HG03354 (cell line): ENCODE data around the gene TRIM7.

ENCODE experiments used
- ATAC-seq: cut with Tn5 transposase; IDR thresholded peaks from one replicate; pipeline ENCODE4 v1.9.1; 2021; ENCODE audit warnings: mild to moderate bottlenecking; ENCODE audit not compliant: unreplicated experiment, poor library complexity, severe bottlenecking

TRIM7 gene

DNA sequence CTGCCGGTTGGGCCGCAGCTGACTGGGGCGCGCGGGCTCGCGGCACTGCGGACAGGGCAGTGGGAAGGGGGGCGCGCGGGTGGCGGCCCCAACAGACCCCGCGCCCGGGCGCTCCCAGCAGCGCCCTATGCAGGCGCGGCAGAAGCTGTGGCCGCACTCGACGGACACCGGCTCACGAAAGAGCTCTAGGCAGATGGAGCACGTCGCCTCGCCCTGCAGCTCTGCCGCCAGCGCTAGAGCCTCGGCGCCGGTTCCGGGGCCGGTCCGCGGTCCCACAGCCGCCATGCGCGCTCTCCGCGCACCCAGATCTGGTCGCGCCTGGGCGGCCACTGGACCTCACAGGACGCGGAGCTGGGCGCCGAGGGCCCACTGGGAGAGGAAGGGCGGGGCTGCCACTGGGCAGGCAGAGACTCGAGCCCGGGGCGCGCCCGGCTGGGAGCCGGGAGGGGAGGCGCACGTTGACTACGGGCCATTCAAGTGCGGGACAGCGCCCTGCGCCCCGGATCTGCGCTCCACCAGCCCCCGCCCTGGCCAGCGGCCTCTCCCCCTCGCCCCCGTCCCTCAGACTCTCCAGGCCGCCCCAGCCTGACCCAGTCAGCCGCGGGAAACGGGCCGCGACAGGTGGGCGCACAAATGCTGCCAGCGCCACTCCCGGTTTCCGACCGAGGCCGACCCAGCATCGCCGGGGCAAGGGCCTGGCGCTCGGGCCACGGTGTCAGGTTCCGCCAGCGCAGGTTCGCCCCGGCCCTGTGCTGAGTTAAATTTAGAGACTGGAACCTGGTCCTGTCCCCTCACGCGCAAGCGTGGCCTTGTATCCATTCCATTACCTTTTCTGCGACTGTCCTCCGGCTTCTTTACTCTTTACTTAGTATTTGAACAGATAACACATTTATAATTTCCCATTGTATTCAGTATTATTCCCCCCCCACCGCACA, at the start of gene TRIM7:
TSS of gene TRIM7 (minus strand) at position 371 of the 935 bp plus-strand sequence. CDS start at position 285, 86 bp downstream.
- no peak for ATAC-seq

DNA sequence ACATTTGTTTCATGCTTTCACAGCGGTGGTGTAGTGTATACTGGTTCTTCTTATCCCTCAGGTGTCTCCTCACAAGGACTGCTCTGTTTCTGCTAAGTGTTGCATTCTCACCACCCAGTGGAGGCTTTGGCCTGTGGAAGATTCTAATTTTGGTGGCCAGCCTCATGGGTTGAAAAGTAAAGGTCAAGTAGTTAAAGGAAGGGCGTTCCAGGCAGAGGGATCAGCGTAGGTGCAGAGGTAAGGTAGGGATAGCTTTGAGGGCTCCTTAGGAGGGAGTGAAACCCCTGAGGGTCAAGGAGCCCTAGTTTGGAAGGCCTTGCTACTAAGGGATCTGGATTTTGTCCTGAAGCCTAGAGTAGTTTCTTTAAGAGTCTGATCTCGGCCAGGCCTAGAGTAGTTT, 43.3 kb upstream of the TRIM7 start:
- ATAC-seq, result no peak

DNA sequence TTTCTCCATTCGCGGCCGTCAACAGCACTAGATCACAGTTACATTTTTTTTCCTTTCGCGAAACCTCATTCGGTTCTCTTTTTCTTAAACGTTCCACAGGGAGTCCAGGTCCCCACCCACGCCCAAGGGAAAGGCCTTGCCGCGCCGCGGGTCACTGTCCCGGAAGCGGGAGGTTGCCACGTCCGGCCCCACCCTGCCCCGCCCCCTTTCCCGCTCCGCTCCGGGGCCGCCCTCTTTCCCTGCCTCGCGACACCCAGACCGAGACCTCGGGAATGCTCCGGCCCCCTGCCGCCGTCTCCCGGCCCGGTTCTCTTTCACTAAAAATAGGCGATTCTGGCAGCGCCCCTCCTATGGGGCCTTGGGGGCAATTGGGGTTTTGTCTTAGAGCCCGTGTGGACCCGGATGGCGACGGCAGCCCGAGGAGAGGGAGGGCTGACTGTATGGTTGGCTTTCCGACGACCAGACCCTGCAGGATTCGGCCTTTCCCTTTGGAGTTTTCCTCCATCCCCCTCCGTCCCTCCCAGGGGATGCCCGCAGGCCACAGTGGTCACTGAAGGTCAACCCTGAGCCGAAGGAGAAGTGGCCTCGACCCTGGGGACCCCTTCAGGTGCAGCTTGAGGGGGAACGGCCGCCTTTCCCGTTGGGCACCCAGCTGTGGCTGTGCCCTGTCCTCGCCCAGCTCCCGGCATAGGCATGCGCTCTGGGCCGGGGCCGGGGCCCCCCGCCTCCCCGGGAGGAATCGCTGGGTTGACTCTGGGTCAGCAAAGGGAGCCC, 41.5 kb upstream of the TRIM7 start:
- ATAC-seq, result peak; percentile 44

DNA sequence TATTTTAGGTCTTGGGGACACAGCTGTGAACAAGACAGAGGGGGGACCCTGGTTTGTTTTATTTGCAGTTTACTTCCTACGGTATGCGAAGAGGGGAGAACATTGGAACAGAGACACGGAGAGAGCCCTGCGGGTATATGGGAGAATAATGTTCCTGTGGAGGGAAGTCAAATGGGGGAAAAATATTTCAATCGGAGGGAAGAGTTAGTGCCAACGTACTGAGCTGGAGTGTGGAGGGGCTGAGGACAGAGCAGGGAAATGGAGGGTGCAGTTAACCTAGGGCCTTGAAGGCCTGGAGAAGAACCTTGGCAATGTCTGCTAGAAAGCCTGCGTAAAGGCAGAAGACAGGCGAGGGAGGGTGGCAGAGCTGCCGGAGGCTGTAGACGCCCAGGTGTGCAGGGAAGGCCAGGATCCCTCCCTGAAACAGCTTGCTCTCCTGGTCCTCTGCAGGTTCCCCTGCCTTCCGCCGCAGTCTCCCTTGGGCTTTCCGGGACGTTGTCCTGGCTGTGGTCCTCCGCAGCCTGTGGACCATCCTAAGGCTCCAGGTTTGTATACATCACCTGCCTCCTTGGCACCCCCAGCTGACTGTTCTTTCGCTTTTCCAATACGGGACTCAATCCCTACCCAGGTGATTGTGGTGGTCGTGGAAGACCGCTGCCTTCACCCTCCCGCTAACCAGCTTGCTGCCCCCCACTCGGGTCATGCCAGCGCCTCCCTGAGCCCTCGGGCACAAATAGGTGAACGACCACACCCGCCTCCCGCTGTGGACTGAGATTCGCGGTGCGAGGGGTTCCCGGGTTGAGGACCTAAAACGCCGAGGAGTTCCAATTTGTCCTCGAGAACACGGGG, 40.7 kb upstream of the TRIM7 start:
- ATAC-seq, result peak; percentile 3

DNA sequence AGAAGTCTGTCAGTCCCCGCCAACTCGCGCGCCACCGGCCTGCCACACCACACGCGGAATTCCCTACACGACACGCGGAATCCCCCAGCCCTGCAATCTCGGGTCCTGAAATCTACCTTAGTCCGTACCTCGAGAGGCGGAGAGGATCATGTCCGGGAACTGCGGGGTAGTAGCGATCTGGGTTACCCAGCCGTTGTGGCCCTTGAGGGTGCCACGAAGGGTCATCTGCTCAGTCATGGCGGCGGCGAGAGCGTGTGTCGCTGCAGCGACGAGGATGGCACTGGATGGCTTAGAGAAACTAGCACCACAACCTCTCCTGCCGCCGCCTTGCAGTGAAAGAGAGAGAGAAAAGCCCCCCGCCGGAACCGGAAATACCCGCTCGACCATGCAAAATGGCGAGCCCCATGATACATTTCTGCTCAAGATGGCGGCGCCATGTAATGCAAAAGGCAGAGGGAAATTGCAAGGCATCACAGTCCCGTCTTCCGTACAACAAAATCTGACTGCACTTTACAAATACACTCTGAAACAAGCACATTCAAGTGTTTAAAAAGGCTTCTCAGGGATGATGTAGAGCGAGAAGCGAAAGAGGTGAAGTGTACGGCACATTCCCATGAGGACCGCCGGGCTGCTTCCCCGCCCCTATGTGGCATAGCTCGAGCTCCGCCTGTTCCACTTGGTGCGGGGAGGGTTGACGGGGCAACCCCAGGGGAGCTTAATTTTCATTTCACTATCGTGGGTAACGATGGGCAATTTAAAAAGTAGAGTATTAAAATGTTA, 38.8 kb upstream of the TRIM7 start, which contains the start of gene RACK1:
TSS of gene RACK1 (minus strand) at position 343 of the 780 bp plus-strand sequence. CDS start at position 237, 106 bp downstream.
- peak; percentile 64 for ATAC-seq

DNA sequence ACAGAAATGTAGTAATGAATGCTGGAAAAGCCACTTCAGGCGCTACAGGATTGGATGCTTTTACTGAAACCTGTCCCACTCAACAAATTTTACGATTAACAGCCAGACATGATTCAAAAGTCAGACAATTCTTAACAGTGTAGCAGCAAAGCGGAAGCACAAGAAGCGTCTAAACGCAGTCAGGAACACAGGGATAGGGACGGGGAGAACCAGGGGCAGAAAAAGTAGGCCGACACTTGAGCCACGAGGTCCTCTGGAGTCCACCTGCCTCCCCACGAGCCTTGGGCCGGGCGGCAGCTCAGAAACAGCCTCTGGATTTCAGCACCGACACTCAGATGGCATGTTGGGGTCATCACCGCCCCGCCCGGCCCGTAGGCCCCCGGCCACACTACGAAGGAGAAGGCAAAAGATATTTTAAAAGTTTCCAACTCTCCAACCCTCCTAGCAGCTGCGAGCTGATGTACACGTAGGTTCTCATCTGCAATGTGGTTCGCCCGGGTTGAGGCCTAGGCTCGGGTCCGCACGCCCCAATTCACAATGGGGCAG, 38.1 kb upstream of the TRIM7 start:
- ATAC-seq, result peak; percentile 2

DNA sequence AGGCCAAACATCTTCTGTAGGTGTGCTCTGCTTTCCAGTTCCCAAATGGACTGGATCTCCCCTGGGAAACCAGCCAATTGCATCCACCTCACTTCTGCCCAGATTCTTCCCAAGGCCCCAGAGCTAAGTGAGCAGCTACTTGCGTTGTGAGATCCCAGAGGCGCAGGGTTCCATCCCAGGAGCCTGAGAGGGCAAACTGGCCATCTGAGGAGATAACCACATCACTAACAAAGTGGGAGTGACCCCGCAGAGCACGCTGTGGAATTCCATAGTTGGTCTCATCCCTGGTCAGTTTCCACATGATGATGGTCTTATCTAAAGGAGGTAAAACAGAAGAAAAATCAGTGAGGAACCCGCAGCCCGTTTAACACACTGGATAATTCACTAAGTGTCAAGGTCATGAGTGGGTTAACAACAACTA, 37.0 kb upstream of the TRIM7 start:
- no peak for ATAC-seq

DNA sequence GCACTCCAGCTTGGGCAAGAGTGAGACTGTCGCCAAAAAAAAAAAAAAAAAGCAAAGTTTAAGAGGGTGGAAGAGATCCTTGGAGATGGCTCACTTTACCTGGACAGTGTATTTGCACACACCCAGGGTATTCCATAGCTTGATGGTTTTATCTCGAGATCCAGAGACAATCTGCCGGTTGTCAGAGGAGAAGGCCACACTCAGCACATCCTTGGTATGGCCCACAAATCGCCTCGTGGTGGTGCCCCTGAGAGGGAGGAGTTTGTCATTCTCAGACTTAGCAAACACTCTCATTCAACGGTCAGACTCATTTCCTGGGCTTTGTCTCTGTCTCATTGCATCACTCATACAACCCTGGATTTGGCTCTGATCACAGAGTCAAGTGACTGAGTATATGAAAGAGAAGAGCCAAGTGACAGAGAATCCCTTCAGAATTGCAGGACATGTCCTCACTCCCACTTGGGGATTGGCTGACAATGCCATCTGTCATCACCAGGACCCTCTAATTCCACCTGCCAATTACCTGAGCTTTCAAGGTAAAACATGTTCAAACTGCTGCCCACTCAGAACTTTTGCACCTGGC, 36.5 kb upstream of the TRIM7 start:
- ATAC-seq, result no peak

DNA sequence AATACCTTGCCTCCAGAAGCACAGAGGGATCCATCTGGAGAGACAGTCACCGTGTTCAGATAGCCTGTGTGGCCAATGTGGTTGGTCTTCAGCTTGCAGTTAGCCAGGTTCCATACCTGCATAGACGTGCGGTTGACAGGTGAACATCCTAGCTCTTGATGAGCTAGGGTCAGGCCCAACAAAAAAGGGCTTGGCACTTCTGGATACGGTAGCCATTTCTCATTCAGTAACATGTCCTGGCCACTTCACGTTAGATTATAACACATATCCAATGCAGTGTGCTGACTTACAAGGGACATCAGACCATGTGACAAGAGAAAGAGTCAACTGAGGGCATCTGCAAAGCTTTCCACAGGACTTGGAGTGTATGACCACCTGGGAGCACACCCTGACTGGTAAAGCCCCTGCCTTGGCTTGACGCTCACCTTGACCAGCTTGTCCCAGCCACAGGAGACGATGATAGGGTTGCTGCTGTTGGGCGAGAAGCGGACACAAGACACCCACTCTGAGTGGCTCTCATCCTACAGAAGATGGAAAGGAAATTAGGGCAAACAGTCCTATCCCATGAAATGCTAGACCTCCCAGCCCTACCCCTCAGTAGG, 34.2 kb upstream of the TRIM7 start:
- no peak for ATAC-seq

DNA sequence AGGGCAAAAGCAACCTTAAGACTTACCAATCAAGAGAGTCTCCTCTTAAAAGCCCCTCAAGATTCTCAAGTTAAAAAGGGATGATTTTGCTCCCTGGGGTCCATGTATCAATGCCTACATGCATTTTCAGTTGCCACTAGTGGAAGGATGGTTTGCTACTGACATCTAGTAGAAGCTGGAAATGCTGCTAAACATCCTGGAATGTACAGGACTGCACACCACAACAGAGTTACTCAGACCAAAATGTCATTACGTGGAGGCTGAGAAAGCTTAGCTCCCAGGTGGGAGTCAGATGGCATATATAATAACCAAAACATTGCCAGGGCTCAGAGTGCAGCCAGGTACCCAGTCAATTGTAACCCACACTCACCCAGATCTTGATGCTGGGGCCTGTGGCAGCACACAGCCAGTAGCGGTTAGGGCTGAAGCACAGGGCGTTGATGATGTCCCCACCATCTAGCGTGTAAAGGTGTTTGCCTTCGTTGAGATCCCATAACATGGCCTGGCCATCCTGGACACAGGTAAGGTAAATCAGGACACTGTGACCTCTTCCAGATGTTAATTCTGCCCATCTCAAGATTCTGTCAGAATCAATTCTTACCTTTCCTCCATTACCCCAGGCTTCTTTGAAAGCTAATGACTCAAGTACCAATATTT, 32.9 kb upstream of the TRIM7 start:
- no peak for ATAC-seq

DNA sequence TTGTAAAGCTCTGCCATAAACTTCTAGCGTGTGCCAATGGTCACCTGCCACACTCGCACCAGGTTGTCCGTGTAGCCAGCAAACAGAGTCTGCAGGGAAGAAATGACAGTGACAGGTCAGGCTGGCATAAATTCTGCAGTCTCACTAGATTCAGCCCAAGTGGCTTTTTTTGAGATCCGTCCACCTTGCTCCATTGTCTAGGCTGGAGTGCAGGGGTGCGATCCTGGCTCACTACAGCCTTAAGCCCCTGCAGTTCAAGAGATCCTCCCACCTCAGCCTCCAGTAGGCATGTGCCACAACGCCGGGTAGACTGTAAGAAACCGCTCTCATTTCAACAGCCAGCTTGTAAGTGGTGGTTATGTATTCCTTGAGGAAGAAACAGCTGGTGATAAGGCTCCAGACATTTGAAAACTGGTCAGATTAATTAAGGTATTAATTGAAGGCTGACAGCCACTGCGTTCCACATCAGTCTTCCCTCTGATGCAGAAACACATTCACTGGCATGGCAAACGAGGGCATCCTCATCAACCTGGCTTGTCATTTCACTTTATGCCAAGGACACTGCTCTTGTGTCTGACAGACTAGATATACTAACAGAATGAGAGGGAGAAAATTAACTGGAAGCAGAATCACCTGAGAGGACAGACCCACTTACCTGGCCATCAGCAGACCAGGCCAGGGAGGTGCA, 32.1 kb upstream of the TRIM7 start:
- ATAC-seq, result no peak

DNA sequence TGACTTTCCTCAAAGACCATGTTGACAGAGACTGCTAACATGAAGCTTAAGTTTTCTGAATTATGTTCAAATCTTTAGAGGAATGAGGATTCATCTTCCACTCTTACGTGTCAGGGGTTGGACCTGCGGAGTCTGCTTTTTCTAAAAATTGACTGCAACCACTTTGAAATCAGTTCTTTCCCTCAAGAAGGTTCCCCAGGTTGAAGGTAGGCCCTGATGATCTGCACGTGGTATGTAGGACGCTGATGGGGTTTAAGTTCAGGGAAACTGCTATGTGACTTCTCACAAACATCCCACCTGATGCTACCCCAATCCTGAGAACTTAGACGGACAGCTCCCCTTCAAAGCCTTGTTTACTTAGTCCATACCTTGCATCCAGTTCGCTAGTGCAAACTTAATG, 31.5 kb upstream of the TRIM7 start:
- no peak for ATAC-seq

DNA sequence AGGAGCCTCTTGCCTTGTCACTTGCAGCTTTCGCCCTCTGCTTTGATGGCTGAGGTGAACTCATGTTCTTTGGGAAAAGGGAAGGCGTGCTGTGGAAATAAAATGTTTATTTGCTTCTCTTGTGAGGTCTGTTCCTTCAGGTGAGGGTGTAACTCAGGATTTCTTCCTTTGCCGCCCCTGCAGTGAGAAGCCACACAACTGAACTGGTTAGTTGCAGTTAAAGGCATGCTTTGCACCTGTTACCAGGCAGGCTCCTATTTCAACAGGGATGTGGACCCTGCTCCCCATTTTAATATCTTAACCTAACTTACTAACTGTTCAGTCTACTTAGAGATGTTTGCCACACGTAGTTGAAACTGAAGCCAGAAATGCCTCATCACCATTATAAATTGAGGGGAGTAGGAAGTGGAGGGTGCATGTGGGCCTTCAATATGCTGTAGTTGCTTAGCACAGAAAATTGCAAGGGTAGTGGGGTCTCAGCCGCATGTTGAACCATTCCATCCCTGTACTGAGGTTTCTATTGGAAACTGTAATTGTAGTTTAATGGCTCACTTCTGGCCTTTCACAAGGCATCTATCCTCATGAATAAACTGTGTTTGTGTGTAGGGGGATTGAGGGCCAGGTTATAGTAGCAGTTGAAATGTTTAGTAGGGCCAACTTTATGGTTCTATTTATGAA, 30.8 kb upstream of the TRIM7 start:
- no peak for ATAC-seq

DNA sequence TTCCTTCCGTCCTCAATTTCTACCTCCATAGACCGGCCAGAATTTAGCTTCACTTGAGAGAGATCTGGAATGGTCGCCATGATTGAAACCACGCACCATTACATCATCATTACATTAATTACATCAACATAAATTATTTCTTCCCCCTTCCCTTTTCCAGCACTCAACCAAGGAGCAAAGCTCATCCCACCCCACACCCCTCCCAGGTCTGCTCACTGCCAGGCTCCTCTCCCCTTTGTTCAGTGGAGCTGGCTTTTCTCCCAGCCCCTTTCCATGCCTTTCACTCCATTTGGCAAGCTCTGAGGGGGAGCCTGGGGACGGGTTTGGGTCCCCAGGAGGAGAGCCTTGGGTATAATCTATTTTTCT, 30.3 kb upstream of the TRIM7 start:
- no peak for ATAC-seq

DNA sequence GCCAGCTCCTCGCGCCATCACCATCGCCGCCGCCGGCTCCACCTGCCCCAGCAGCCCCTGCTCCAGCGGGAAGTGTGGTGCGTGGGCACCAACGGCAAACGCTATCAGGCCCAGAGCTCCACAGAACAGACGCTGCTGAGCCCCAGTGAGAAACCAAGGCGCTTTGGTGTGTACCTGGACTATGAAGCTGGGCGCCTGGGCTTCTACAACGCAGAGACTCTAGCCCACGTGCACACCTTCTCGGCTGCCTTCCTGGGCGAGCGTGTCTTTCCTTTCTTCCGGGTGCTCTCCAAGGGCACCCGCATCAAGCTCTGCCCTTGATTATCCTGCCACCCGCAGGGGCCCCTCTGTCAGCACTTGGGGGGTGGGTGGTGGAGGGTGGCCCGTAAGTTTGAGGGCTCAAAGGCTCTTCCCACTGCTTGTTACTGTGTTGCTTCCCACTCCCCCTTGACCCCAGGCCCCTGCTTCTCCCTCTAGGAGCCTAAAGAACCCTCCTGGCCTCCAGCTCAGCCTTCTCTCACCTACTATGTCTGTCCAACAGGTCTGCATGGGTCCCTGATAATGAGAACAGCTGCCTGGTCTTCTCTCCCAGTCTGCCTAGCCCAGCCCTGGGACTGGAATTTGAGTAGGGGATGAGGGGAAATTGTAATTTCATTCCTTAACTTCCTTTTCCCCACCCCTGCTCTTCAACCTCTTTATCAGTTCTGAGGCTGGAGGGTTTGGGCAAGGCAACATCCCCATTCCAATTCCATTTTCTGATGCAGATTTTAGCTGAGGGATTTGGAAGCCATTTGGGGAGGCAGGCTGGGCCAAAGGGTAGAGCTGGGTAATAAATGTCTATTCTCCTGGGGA, 29.7 kb upstream of the TRIM7 start:
- ATAC-seq, result no peak
